ENCODE data around the gene DHRS2. TPM values are rescaled to one million over a fixed set of nuclear protein-coding genes. Genes with fewer than 3 reads are reported as not detected.
A peak's percentile ranks its signal among the peaks of the same experiment; 100 is the strongest.

The DHRS2 gene
- total and polyA plus RNA-seq, 2 of the 13 experiments (the other 11 are each of a cell fraction or from before 2014, with no cell fraction given), result 1,621 to 3,021 TPM

DNA sequence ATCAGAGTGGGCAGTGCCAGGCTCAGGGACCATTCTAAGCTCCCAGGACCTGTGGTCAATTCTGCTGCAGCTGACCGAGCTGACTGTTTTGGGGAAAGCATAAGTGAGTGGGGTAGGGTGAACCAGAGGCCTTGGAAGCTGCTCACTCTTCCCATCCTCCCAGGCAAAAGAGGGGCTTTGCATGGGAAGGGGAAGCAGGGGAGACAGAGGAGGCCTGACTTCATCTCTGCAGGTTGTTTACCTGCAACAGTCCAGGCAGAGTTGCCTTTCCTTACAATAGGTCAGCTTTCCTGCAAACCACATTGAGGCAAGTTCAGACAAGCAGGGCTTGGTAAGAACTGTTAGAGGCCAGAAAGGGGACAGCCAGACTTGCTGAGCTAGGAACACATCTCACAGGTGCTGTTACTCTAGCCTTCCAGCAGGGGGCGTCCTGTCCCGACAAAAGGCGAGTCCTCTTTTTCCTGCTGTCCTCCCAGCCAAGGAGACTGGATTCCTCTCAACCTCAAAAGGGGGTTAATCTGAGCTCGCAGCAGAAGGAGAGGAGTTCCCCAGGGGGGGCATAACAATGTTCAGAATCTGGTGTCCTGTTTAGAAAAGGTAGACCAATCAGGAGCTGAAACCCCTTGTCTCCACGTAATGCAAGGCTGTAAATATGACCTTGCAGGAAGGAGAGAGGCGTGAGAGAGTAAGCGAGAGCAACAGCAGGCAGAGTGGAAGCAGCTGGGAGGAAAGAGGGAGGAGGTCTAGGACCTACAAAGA, 4.3 kb upstream of the DHRS2 start (continued):
- TF ChIP-seq, protein P1, sequence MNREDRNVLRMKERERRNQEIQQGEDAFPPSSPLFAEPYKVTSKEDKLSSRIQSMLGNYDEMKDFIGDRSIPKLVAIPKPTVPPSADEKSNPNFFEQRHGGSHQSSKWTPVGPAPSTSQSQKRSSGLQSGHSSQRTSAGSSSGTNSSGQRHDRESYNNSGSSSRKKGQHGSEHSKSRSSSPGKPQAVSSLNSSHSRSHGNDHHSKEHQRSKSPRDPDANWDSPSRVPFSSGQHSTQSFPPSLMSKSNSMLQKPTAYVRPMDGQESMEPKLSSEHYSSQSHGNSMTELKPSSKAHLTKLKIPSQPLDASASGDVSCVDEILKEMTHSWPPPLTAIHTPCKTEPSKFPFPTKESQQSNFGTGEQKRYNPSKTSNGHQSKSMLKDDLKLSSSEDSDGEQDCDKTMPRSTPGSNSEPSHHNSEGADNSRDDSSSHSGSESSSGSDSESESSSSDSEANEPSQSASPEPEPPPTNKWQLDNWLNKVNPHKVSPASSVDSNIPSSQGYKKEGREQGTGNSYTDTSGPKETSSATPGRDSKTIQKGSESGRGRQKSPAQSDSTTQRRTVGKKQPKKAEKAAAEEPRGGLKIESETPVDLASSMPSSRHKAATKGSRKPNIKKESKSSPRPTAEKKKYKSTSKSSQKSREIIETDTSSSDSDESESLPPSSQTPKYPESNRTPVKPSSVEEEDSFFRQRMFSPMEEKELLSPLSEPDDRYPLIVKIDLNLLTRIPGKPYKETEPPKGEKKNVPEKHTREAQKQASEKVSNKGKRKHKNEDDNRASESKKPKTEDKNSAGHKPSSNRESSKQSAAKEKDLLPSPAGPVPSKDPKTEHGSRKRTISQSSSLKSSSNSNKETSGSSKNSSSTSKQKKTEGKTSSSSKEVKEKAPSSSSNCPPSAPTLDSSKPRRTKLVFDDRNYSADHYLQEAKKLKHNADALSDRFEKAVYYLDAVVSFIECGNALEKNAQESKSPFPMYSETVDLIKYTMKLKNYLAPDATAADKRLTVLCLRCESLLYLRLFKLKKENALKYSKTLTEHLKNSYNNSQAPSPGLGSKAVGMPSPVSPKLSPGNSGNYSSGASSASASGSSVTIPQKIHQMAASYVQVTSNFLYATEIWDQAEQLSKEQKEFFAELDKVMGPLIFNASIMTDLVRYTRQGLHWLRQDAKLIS (CRISPR knock-in tag; IDR thresholded peaks at IDR 0.05), result no peak; the same call in 1 of the 2 replicates
- TF ChIP-seq HIVEP1 (CRISPR knock-in tag; IDR thresholded peaks at IDR 0.05), result no peak
- peak; percentile 81 for TF ChIP-seq THAP11 (CRISPR knock-in tag; IDR thresholded peaks at IDR 0.05)
- 0 out of 2 replicates have a peak, but pooled peaks have one; percentile 38 for TF ChIP-seq ZBTB3 (CRISPR knock-in tag; IDR thresholded peaks at IDR 0.05; ENCODE audit: borderline replicate concordance, low read depth)
- no peak for TF ChIP-seq PRPF4 (IDR thresholded peaks at IDR 0.05; ENCODE audit: low read depth, low read length, poor library complexity, severe bottlenecking)
- TF ChIP-seq SP140L (CRISPR knock-in tag; IDR thresholded peaks at IDR 0.05; ENCODE audit: borderline replicate concordance), result 0 out of 2 replicates have a peak, but pooled peaks have one; percentile 91
- TF ChIP-seq PTBP1 (IDR thresholded peaks at IDR 0.05; ENCODE audit: low read depth, low read length, poor library complexity, severe bottlenecking), result no peak
- no peak for TF ChIP-seq HNRNPK (IDR thresholded peaks at IDR 0.05; ENCODE audit: low read depth, low read length, poor library complexity, severe bottlenecking)
- TF ChIP-seq HNRNPH1 (optimal IDR thresholded peaks at IDR 0.05; ENCODE audit: low read depth, low read length), result no peak
- no peak for TF ChIP-seq ZFY (CRISPR knock-in tag; IDR thresholded peaks at IDR 0.05)
- TF ChIP-seq, protein P2, sequence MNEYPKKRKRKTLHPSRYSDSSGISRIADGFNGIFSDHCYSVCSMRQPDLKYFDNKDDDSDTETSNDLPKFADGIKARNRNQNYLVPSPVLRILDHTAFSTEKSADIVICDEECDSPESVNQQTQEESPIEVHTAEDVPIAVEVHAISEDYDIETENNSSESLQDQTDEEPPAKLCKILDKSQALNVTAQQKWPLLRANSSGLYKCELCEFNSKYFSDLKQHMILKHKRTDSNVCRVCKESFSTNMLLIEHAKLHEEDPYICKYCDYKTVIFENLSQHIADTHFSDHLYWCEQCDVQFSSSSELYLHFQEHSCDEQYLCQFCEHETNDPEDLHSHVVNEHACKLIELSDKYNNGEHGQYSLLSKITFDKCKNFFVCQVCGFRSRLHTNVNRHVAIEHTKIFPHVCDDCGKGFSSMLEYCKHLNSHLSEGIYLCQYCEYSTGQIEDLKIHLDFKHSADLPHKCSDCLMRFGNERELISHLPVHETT (CRISPR knock-in tag; conservative IDR thresholded peaks at IDR 0.05), result peak; percentile 18
- no peak for TF ChIP-seq NKX3-1 (CRISPR knock-in tag; IDR thresholded peaks at IDR 0.05)
- no peak for TF ChIP-seq HNRNPL (IDR thresholded peaks at IDR 0.05; ENCODE audit: low read depth, low read length)
- no peak for TF ChIP-seq JUNB (CRISPR knock-in tag; IDR thresholded peaks at IDR 0.05; ENCODE audit: borderline replicate concordance)
- TF ChIP-seq, protein P3, sequence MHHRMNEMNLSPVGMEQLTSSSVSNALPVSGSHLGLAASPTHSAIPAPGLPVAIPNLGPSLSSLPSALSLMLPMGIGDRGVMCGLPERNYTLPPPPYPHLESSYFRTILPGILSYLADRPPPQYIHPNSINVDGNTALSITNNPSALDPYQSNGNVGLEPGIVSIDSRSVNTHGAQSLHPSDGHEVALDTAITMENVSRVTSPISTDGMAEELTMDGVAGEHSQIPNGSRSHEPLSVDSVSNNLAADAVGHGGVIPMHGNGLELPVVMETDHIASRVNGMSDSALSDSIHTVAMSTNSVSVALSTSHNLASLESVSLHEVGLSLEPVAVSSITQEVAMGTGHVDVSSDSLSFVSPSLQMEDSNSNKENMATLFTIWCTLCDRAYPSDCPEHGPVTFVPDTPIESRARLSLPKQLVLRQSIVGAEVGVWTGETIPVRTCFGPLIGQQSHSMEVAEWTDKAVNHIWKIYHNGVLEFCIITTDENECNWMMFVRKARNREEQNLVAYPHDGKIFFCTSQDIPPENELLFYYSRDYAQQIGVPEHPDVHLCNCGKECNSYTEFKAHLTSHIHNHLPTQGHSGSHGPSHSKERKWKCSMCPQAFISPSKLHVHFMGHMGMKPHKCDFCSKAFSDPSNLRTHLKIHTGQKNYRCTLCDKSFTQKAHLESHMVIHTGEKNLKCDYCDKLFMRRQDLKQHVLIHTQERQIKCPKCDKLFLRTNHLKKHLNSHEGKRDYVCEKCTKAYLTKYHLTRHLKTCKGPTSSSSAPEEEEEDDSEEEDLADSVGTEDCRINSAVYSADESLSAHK (CRISPR knock-in tag; IDR thresholded peaks at IDR 0.05; ENCODE audit: borderline replicate concordance), result no peak
- no peak; the same call in 1 of the 2 replicates for TF ChIP-seq KLF13 (CRISPR knock-in tag; IDR thresholded peaks at IDR 0.05)
- no peak for TF ChIP-seq HNRNPLL (IDR thresholded peaks at IDR 0.05; ENCODE audit: low read depth, low read length, poor library complexity, severe bottlenecking)
- no peak for TF ChIP-seq ZNF543 (CRISPR knock-in tag; IDR thresholded peaks at IDR 0.05)
- no peak for TF ChIP-seq ZEB1 (IDR thresholded peaks at IDR 0.05; ENCODE audit: insufficient replicate concordance, low read depth)
- no peak for TF ChIP-seq DR1 (CRISPR knock-in tag; IDR thresholded peaks at IDR 0.05)
- TF ChIP-seq, protein P4, sequence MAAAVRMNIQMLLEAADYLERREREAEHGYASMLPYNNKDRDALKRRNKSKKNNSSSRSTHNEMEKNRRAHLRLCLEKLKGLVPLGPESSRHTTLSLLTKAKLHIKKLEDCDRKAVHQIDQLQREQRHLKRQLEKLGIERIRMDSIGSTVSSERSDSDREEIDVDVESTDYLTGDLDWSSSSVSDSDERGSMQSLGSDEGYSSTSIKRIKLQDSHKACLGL (CRISPR knock-in tag; IDR thresholded peaks at IDR 0.05), result no peak

Data from HepG2 (cell line).